Measurements from ENCODE around the gene JAKMIP1. TPM values are rescaled to one million over a fixed set of nuclear protein-coding genes. Genes with fewer than 3 reads are reported as not detected.

The JAKMIP1 gene
- total RNA-seq, 1 donor from 2014 or later: not detected

- H3K27me3 Mint-ChIP-seq (ENCODE audit: low read depth): peaks cover 1% of the 10 kb centered on the region
- H3K4me1 Mint-ChIP-seq: no peaks in the 10 kb centered on the region
- H3K36me3 Mint-ChIP-seq: no peaks in the 10 kb centered on the region
- no peak overlapping the region for H3K27ac Mint-ChIP-seq
- no peak overlapping the region for H3K4me3 Mint-ChIP-seq
- peaks cover 17% of the 10 kb centered on the region for H3K9me3 Mint-ChIP-seq
- no peak for DNase-seq (ENCODE audit: low spot score in 2 of 2, unreplicated experiment in 2 of 2)
- no peak for TF ChIP-seq CTCF (IDR thresholded peaks at IDR 0.05; ENCODE audit: unreplicated experiment)
Observed at GRCh38 chr4:6059375-6059805, 141.0 kb downstream of the JAKMIP1 start.

GRCh38 chr4:6058531-6059374 is 141.6 kb downstream of the JAKMIP1 start:
- DNase-seq (ENCODE audit: low spot score in 2 of 2, unreplicated experiment in 2 of 2): no peak
- Mint-ChIP-seq H3K4me3 (no peak overlapping the region), H3K4me1 (no peaks in the 10 kb centered on the region), H3K27ac (no peak overlapping the region), H3K36me3 (no peaks in the 10 kb centered on the region), H3K27me3 (ENCODE audit: low read depth) (no peaks in the 10 kb centered on the region), H3K9me3 (peaks cover 17% of the 10 kb centered on the region)
- TF ChIP-seq CTCF (IDR thresholded peaks at IDR 0.05; ENCODE audit: unreplicated experiment): no peak

- DNase-seq (ENCODE audit: low spot score in 2 of 2, unreplicated experiment in 2 of 2): no peak
- Mint-ChIP-seq H3K36me3 (no peaks in the 10 kb centered on the region), H3K27ac (no peak overlapping the region), H3K4me3 (no peak overlapping the region), H3K9me3 (peaks cover 17% of the 10 kb centered on the region), H3K27me3 (ENCODE audit: low read depth) (peaks cover 3% of the 10 kb centered on the region), H3K4me1 (no peaks in the 10 kb centered on the region)
- TF ChIP-seq CTCF (IDR thresholded peaks at IDR 0.05; ENCODE audit: unreplicated experiment): no peak
Observed at GRCh38 chr4:6056976-6057766, 143.2 kb downstream of the JAKMIP1 start.

- Mint-ChIP-seq H3K27me3 (ENCODE audit: low read depth) (peaks cover 14% of the 10 kb centered on the region), H3K36me3 (no peaks in the 10 kb centered on the region)
- no peak for TF ChIP-seq CTCF (IDR thresholded peaks at IDR 0.05; ENCODE audit: unreplicated experiment)
Observed at GRCh38 chr4:6055436-6055835, 144.9 kb downstream of the JAKMIP1 start.

GRCh38 chr4:6055030-6055429 is 145.3 kb downstream of the JAKMIP1 start:
- Mint-ChIP-seq H3K27me3 (ENCODE audit: low read depth) (peaks cover 16% of the 10 kb centered on the region), H3K36me3 (no peaks in the 10 kb centered on the region), H3K4me1 (no peaks in the 10 kb centered on the region), H3K27ac (no peak overlapping the region), H3K9me3 (peaks cover 9% of the 10 kb centered on the region), H3K4me3 (no peak overlapping the region)
- DNase-seq (ENCODE audit: low spot score in 2 of 2, unreplicated experiment in 2 of 2): no peak
- TF ChIP-seq CTCF (IDR thresholded peaks at IDR 0.05; ENCODE audit: unreplicated experiment): no peak

More at GRCh38 chr4:6055436-6055835, 144.9 kb downstream of the JAKMIP1 start:
- Mint-ChIP-seq H3K9me3 (peaks cover 12% of the 10 kb centered on the region), H3K27ac (no peak overlapping the region), H3K4me3 (no peak overlapping the region), H3K4me1 (no peaks in the 10 kb centered on the region)
- no peak for DNase-seq (ENCODE audit: low spot score in 2 of 2, unreplicated experiment in 2 of 2)
